Thyroid gland (tissue), 4 donors: ENCODE measurements around the gene MON1A. TPM values are rescaled to one million over a fixed set of nuclear protein-coding genes. Genes with fewer than 3 reads are reported as not detected.

Experiments
- DNase-seq, 2 donors: peaks; one replicate each; pipeline ENCODE4 v3.0.0-alpha.2; 2019
- H3K27ac ChIP-seq, 3 donors: fragments of 200-600 bp; sonication (generic); 1 replicate in 2 of 3; 2 replicates in 1 of 3; pipeline ENCODE4 v1.5.1; 2016 to 2019; ENCODE audit warnings: mild to moderate bottlenecking in 1 of 3, moderate library complexity in 1 of 3
- H3K27me3 ChIP-seq: fragments of 200-600 bp; sonication (generic); one replicate; pipeline ENCODE4 v1.5.1; 2019
- H3K36me3 ChIP-seq, 2 donors: fragments of 200-600 bp; sonication (generic); one replicate each; pipeline ENCODE4 v1.5.1; 2016 to 2019
- H3K4me1 ChIP-seq, 2 donors: fragments of 200-600 bp; sonication (generic); one replicate each; pipeline ENCODE4 v1.5.1; 2017 to 2019
- H3K4me3 ChIP-seq, 3 donors: fragments of 200-600 bp; sonication (generic); replicated peaks in 1 of 3; 1 replicate in 2 of 3; 2 replicates in 1 of 3; pipeline ENCODE4 v1.5.1; 2016; ENCODE audit warnings: mild to moderate bottlenecking in 1 of 3
- H3K9me3 ChIP-seq: fragments of 200-600 bp; sonication (generic); one replicate; pipeline ENCODE4 v1.5.1; 2017
- POLR2A ChIP-seq, 2 donors: fragments of 450-650 bp; IDR thresholded peaks; one replicate each; pipeline ENCODE4 v1.6.1; 2017; ENCODE audit warnings: antibody characterized with exemption in 2 of 2, mild to moderate bottlenecking in 2 of 2, moderate library complexity in 1 of 2
- WGBS, 2 donors: methylation state at CpG; one replicate each; pipeline ENCODE4 v1.1.5; 2017; 5-methylcytosine and 5-hydroxymethylcytosine counted together
- intact Hi-C: fragments of 100-400 bp; cut with DNase I; formaldehyde crosslinking; loops from one replicate; pipeline ENCODE4 v1.15.1; 2023
- total RNA-seq, 4 donors: library from RNA; depleted of rRNA; stranded (reverse); fragments of >200 nt; gene quantifications; one replicate each; pipeline ENCODE4 v1.2.3, GENCODE V29; 2016
- TF ChIP-seq, protein P1 (sequence below), 6 experiments: fragments of 200-600 bp in 3 of 6; fragments of 450-650 bp in 3 of 6; sonication (generic) in 3 of 6; IDR thresholded peaks; one replicate each; pipeline ENCODE4 v1.5.1; 2016 to 2019; ENCODE audit warnings: antibody characterized with exemption in 6 of 6, mild to moderate bottlenecking in 2 of 6, inconsistent platforms in 1 of 6, moderate library complexity in 1 of 6

Gene MON1A
- total RNA-seq, 4 donors from 2014 or later = 12.1 to 19.9 (median 18.7) TPM

- intact Hi-C loops = loop anchor here (5.0 to 10.0 kb wide), 2 partner anchors 98 to 195 kb away; partner anchors contain the start of gene INKA1
- Histone ChIP-seq H3K27me3 (no peaks in the 10 kb centered on the region), H3K4me1 (peaks cover 14 to 36% of the 10 kb centered on the region in 2 donors), H3K27ac (peak overlapping the region in 2 of 3 donors; percentile 63 to 68), H3K9me3 (no peaks in the 10 kb centered on the region), H3K4me3 (no peak overlapping the region), H3K36me3 (no peaks in the 10 kb centered on the region)
- no peak for DNase-seq
- TF ChIP-seq, protein P1, sequence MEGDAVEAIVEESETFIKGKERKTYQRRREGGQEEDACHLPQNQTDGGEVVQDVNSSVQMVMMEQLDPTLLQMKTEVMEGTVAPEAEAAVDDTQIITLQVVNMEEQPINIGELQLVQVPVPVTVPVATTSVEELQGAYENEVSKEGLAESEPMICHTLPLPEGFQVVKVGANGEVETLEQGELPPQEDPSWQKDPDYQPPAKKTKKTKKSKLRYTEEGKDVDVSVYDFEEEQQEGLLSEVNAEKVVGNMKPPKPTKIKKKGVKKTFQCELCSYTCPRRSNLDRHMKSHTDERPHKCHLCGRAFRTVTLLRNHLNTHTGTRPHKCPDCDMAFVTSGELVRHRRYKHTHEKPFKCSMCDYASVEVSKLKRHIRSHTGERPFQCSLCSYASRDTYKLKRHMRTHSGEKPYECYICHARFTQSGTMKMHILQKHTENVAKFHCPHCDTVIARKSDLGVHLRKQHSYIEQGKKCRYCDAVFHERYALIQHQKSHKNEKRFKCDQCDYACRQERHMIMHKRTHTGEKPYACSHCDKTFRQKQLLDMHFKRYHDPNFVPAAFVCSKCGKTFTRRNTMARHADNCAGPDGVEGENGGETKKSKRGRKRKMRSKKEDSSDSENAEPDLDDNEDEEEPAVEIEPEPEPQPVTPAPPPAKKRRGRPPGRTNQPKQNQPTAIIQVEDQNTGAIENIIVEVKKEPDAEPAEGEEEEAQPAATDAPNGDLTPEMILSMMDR (IDR thresholded peaks at IDR 0.05) = no peak
- no peak for TF ChIP-seq POLR2A (IDR thresholded peaks at IDR 0.05)
- WGBS, 2 donors = 55 to 78% methylated on average over 4 to 5 of the region's 5 CpGs
These were observed 29.8 kb downstream of the MON1A start for GRCh38 chr3:49899815-49900214.

- H3K4me3 ChIP-seq = no peak overlapping the region
- 77 to 91% methylated on average over 6 of the region's 6 CpGs for WGBS, 2 donors
- no peak for DNase-seq
- no peaks in the 10 kb centered on the region for H3K27me3 ChIP-seq
- H3K4me1 ChIP-seq = peaks cover 14 to 30% of the 10 kb centered on the region in 2 donors
- H3K27ac ChIP-seq = no peak overlapping the region
- TF ChIP-seq POLR2A (IDR thresholded peaks at IDR 0.05) = no peak
- TF ChIP-seq, protein P1 (IDR thresholded peaks at IDR 0.05) = no peak
- intact Hi-C loops = no loop called here
- H3K9me3 ChIP-seq = no peaks in the 10 kb centered on the region
- H3K36me3 ChIP-seq = no peaks in the 10 kb centered on the region
These were observed 30.6 kb downstream of the MON1A start for GRCh38 chr3:49898991-49899390.

DNA sequence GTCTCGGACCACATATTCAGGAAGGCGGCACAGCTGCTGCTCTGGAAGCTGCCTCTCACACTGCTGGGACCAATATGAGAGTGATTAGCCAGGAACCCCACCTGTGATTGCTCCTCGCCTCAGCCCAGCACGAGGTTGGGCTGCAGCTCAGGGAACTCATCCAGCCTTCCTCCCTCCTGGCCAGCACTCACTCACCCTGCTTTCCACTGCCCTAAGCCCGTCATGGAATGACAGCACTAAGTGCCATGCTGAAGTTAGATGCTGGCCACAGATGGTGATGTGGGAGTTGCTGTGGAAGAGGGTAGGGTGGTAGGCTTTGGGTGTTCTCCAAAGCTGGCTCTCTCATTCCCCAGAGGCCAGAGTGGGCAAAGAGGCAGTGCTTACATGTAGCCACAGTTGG lies 33.3 kb downstream of the MON1A start:
- DNase-seq = no peak
- no peak for TF ChIP-seq POLR2A (IDR thresholded peaks at IDR 0.05)
- TF ChIP-seq, protein P1 (IDR thresholded peaks at IDR 0.05) = no peak
- Histone ChIP-seq H3K9me3 (no peaks in the 10 kb centered on the region), H3K27me3 (no peaks in the 10 kb centered on the region), H3K27ac (no peak overlapping the region), H3K4me3 (no peak overlapping the region), H3K36me3 (no peaks in the 10 kb centered on the region), H3K4me1 (peaks cover 14 to 16% of the 10 kb centered on the region in 2 donors)
- WGBS, 2 donors = 87 to 100% methylated on average over 2 to 4 of the region's 5 CpGs
- intact Hi-C loops = no loop called here

DNA sequence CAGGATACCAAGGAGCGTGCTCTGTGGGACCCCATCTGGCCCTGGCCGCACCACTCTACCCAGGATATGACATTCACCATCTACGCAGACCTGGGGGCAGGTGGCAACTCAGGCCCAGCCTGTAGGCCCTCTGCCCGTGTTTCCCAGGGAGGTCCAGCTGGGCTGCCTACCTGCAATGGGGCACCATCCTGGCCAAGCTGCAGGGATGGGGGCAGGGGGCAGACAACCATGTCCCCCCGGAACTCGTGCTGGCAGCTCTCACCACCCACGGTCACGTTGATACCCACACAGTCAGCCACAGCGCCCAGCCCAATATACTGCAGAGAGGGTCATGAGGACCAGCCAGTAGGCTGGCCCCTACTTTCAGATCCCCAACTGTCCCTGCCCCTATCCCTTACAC lies 33.8 kb downstream of the MON1A start:
- no peak for TF ChIP-seq POLR2A (IDR thresholded peaks at IDR 0.05)
- TF ChIP-seq, protein P1 (IDR thresholded peaks at IDR 0.05) = no peak
- peaks cover 8 to 10% of the 10 kb centered on the region in 2 donors for H3K4me1 ChIP-seq
- no peak overlapping the region for H3K4me3 ChIP-seq
- H3K9me3 ChIP-seq = no peaks in the 10 kb centered on the region
- no peaks in the 10 kb centered on the region for H3K27me3 ChIP-seq
- intact Hi-C loops = no loop called here
- H3K36me3 ChIP-seq = no peaks in the 10 kb centered on the region
- 98 to 100% methylated on average over 7 of the region's 9 CpGs for WGBS, 2 donors
- DNase-seq = no peak
- no peak overlapping the region for H3K27ac ChIP-seq

- 80 to 83% methylated on average over 10 of the region's 10 CpGs for WGBS, 2 donors
- intact Hi-C loops = no loop called here
- Histone ChIP-seq H3K4me1 (no peaks in the 10 kb centered on the region), H3K27me3 (no peaks in the 10 kb centered on the region), H3K9me3 (no peaks in the 10 kb centered on the region), H3K36me3 (no peaks in the 10 kb centered on the region), H3K27ac (no peak overlapping the region), H3K4me3 (no peak overlapping the region)
- TF ChIP-seq POLR2A (IDR thresholded peaks at IDR 0.05) = no peak
- TF ChIP-seq, protein P1 (IDR thresholded peaks at IDR 0.05) = no peak
- DNase-seq = no peak
These were observed 40.3 kb downstream of the MON1A start for GRCh38 chr3:49889296-49889695.
